Sigmoid colon (tissue), 4 donors: ENCODE results near the gene KCNA2.

Source experiments
- EP300 ChIP-seq, 4 donors: sonication (generic); formaldehyde crosslinking; IDR thresholded peaks; one replicate each; pipeline ENCODE4 v1.6.1; 2017; ENCODE audit warnings: antibody characterized with exemption in 4 of 4
- POLR2A ChIP-seq, 2 donors: fragments of 450-650 bp; IDR thresholded peaks; one replicate each; pipeline ENCODE4 v1.6.1; 2016; ENCODE audit warnings: antibody characterized with exemption in 2 of 2, mild to moderate bottlenecking in 2 of 2, moderate library complexity in 2 of 2
- TF ChIP-seq, protein P1 (sequence below), 4 experiments: fragments of 450-650 bp in 3 of 4; fragments of 200-600 bp in 1 of 4; IDR thresholded peaks; one replicate each; pipeline ENCODE4 v1.5.1; 2016 to 2019; ENCODE audit warnings: antibody characterized with exemption in 4 of 4, mild to moderate bottlenecking in 3 of 4, moderate library complexity in 2 of 4

DNA sequence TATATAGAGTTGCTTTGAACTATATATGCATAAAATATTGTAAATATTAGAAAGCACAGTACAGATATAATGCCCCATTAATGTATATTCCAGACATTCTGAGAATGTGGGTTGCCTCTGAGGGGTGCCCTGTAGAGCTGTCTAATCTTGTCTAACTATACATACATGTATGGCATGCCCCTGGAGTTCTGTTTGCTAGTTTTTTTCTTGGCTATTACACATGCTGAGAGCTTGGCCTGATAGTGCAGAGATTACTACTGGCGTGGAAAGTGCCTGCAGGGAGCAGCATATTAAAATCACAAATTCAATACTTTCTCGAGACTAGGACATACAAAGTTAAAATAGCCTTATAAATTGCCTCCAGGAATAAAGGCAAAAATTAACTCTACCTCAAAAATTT is 44.5 kb upstream of the KCNA2 start:
- TF ChIP-seq, protein P1, sequence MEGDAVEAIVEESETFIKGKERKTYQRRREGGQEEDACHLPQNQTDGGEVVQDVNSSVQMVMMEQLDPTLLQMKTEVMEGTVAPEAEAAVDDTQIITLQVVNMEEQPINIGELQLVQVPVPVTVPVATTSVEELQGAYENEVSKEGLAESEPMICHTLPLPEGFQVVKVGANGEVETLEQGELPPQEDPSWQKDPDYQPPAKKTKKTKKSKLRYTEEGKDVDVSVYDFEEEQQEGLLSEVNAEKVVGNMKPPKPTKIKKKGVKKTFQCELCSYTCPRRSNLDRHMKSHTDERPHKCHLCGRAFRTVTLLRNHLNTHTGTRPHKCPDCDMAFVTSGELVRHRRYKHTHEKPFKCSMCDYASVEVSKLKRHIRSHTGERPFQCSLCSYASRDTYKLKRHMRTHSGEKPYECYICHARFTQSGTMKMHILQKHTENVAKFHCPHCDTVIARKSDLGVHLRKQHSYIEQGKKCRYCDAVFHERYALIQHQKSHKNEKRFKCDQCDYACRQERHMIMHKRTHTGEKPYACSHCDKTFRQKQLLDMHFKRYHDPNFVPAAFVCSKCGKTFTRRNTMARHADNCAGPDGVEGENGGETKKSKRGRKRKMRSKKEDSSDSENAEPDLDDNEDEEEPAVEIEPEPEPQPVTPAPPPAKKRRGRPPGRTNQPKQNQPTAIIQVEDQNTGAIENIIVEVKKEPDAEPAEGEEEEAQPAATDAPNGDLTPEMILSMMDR (IDR thresholded peaks at IDR 0.05) = no peak
- TF ChIP-seq EP300 (IDR thresholded peaks at IDR 0.05) = no peak
- no peak for TF ChIP-seq POLR2A (IDR thresholded peaks at IDR 0.05)
